HT-29 (cell line): ENCODE measurements around the gene TAF4. TPM values are rescaled to one million over a fixed set of nuclear protein-coding genes. Genes with fewer than 3 reads are reported as not detected.
A peak's percentile ranks its signal among the peaks of the same experiment; 100 is the strongest.

Experiments
- DNase-seq: peaks from one replicate; pipeline ENCODE4 v3.0.0-alpha.2; 2015; ENCODE audit warnings: low spot score
- small RNA-seq: library from RNA; depleted of rRNA; stranded (forward); fragments of <200 nt; gene quantifications from one replicate; pipeline ENCODE3, GENCODE V24; 2014
- total RNA-seq: library from RNA; depleted of rRNA; stranded (reverse); fragments of >200 nt; shearing (Covaris generic); gene quantifications from 2 replicates; pipeline ENCODE4 v1.2.3, GENCODE V29; 2014; rRNA removed

Gene TAF4
- total RNA-seq, 1 experiment from 2014 or later, result 14.1 TPM

- no peak for DNase-seq
These were observed 132.2 kb downstream of the TAF4 start for GRCh38 chr20:61933481-61933950.

GRCh38 chr20:61932711-61933480, 132.8 kb downstream of the TAF4 start:
- DNase-seq, result no peak

- no peak for DNase-seq
These were observed 133.5 kb downstream of the TAF4 start for GRCh38 chr20:61932199-61932592.

DNA sequence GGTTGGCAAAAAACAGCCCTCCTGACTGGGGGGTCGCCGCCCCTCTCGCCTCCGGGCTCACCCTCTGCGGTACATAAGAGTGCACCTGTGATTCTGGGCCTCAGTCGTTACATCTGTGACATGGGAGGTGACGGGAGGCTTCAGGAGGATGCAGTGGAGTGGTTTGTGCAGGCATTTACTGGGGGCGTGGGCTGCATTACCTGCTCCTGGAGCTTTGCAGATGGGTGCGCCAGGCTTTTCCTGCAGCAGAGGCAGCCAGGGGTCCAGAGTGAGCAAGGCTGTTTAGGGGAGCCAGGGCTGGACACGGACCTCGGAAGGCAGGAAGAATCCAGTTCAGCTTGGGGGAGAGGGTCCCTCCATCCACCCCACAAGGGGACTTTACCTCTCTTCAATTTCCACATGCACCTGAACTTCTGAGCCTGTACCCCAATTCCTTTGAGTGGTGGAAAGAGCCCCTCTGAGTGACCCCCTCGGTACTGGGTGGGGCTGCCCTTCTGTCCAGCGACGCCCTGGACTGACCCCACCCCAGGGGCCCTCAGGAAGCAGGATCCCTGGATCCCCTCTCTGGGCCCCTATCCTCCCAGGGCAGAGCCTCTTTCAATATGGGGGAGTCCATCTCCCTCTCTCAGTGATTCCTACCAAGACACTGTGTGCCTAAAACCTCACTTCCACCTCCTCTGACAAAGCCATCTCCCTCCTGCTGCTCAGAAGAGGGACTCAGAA, 134.0 kb downstream of the TAF4 start:
- no peak for DNase-seq

- no peak for DNase-seq
These were observed 134.8 kb downstream of the TAF4 start for GRCh38 chr20:61930776-61931475.

GRCh38 chr20:61929971-61930666, 135.6 kb downstream of the TAF4 start:
- DNase-seq, result no peak

DNA sequence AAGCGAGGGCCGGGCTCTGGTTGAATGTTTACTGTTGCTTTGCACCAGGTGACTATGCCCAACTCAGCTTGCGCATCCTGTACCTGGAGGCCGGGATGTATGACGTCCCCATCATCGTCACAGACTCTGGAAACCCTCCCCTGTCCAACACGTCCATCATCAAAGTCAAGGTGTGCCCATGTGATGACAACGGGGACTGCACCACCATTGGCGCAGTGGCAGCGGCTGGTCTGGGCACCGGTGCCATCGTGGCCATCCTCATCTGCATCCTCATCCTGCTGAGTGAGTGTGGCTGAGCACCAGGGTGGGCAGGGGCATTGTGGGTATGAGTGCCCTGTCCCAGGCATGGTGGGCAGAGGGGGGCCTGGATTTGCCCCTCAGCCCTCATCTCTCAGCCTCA, 136.1 kb downstream of the TAF4 start:
- no peak for DNase-seq

GRCh38 chr20:61927826-61928541, 137.7 kb downstream of the TAF4 start:
- no peak for DNase-seq

GRCh38 chr20:61927193-61927825, 138.4 kb downstream of the TAF4 start:
- no peak for DNase-seq

GRCh38 chr20:61926796-61927192, 138.9 kb downstream of the TAF4 start:
- no peak for DNase-seq

GRCh38 chr20:61926253-61926613, 139.4 kb downstream of the TAF4 start:
- DNase-seq, result no peak

DNA sequence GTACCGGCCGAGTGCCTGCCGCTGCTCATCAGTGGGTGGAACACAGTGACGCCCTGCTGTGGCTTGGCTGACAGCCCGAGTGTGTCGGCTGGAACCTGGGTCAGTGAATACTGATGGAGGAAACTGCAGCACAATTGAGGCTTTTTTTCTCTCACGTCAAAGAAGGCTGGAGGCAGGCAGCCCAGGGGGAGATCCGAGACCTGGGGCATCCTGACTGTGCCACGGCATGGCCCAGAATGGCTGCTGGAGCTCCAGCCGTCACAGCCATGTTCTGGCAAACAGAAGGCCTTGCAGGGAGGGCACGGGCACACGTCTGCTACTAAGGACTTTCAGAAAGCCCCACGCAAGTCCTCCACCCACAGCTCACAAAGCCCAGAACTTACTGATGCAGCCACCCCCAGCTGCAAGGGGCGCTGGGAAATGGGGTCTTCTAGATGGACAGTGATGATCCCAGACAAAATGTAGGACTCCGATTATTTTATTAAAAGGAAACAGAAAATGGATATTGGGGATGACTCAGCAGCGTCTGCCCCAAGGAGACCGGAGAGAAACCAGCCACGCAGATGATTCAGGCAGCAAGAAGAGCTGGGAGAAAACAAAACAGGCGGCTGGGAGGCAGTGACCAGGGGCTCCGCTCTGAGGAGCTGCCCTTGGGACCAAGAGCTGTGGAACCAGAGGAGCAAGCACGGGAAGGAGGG, 140.0 kb downstream of the TAF4 start:
- peak; percentile 58 for DNase-seq

DNA sequence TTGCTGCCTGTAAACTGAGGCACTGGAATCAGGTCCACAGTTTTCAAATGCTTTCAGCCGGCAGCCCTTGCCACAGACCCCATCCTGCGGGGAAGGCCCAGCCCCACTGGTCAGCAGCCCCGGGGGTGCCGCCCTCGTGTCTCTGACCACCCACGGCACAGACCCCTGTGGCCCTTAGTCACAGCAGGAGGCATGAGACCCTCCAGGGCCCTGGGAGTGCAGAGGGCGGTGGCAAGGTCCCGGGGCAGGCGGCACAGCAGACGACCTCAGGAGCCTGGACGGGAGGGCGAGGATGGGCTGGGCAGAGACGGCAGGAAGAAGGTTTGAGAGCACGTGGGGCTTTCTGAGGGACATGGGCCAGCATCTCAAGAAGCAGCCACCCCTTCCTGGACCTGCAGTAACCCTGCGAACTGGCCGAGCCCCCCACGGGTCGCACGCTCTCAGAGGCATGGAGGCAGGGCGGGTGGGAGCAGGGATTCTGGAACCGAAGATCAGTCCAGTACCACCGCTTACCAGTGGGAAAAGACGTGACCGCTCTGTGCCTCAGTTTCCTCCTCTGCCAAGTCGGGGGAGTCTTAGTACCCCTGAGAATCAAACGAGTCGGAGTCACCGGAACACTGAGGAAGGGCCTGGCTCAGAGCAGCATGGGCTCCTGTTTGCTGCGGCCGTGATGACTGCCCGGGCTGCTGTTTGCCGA, 140.7 kb downstream of the TAF4 start:
- no peak for DNase-seq

Small RNAs within 50 kb of the gene (small RNA-seq; reads per million reads assigned to genes)
- not detected for gene MIR3195

Other genes with a start within 250 kb of the TAF4 start
- 76.1 and 80.0 TPM in 2 replicates for gene LSM14B, start 56.6 kb upstream of the TAF4 start, total RNA-seq
- gene PSMA7, start 77.5 kb upstream of the TAF4 start, total RNA-seq, result 822 and 933 TPM in 2 replicates
- gene SS18L1, start 77.9 kb upstream of the TAF4 start, total RNA-seq, result 57.1 and 65.8 TPM in 2 replicates
- 41.9 and 44.2 TPM in 2 replicates for gene MTG2, start 117.1 kb upstream of the TAF4 start, total RNA-seq
- not detected in 2 replicates for gene HRH3, start 154.4 kb upstream of the TAF4 start, total RNA-seq
- 44.9 and 49.8 TPM in 2 replicates for gene OSBPL2, start 172.6 kb upstream of the TAF4 start, total RNA-seq
- gene ADRM1, start 237.1 kb upstream of the TAF4 start, total RNA-seq, result 659 and 752 TPM in 2 replicates